ENCODE measurements around the gene RAB19.

The RAB19 gene, protein sequence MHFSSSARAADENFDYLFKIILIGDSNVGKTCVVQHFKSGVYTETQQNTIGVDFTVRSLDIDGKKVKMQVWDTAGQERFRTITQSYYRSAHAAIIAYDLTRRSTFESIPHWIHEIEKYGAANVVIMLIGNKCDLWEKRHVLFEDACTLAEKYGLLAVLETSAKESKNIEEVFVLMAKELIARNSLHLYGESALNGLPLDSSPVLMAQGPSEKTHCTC

DNA sequence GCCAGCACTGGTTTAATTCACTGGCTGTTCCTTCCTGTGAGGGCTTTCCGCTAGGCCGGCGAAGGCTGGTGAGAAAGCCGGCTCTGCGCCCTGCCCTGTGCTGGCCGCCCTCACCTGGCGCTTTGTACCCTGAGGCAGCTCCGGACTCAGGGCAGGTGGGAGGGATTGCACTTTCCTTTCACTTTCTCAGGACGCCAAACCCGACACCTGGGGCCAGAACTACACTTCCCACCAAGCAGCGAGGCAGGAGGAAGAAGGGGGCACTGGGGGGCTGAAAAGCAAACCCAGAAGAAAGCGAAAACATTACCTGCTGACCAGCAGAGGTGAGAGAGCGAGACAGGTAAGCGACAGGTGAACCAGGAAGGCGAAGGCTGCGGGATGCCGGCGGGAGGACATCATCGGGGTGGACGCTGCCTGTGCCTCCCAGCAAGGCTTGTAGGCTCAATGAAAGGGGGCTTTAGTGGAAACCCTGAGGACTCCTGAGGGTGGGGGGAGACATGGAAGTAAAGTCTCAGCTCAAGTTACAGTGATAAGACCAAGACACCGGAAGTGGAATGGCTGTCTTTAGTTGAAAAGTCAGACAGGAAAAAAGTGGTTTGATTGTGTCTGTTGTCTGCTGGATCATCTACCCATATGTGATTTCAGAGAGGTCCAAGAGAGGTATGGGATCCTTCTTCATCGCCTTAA is at the start of gene RAB19:
TSS of gene RAB19 (plus strand) at position 181 of the 687 bp plus-strand sequence. CDS start 3,589 bp downstream, outside the sequence.
- peak; percentile 90 for DNase-seq (ENCODE audit: low read depth, low spot score)

GRCh38 chr7:140358024-140358411 is 45.8 kb upstream of the RAB19 start:
- no peak for DNase-seq (ENCODE audit: low read depth, low spot score)

DNA sequence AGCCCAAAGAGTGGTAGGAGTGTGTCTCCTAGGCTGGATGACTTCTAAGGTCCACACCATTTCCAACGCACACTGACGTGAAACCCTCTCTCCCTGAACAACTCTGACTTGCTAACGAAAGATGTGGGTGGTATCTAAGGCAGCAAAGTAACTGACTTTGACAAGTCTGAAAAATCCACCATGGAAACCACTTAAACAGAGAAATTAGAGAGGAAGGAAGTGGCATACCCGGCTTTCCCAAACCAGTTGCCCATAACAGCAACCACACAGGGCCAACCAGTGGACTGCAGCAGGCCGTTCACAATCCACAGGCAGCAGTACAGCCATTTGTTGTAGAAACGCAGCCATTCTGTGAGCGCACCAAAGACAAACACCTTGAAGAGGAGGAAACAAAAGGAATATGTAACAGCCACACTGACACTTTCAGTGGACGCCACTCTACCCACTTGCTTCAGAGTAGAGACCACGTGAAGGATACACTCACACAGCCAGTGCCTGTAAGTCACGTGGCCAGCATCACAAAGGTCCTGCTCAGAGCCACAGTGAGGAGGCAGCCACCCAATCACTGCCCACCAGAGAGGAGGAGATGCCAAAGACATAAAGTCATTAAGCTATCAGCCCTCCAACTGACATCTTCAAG is 45.3 kb upstream of the RAB19 start:
- DNase-seq (ENCODE audit: low read depth, low spot score): no peak

GRCh38 chr7:140360697-140361229 is 43.1 kb upstream of the RAB19 start:
- no peak for DNase-seq (ENCODE audit: low read depth, low spot score)

- DNase-seq (ENCODE audit: low read depth, low spot score): no peak
These were observed 39.0 kb upstream of the RAB19 start for GRCh38 chr7:140364819-140365218.

DNA sequence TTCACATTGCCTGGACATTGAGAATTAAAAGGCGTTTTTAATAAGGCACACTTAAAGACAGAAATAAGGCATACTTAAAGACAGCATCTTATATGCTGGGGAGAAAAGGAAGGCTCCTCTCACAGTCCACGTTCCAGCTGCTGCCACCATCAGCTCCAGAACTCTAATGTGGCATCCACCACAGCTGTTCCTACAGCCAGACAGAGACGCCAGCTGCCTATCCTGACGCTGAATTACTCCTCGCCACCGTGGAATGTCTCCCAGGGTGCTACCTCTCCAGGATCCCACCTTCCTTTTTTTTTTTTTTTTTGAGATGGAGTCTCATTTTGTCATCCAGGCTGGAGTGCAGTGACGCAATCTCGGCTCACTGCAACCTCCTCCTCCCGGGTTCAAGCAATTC is 36.3 kb upstream of the RAB19 start:
- no peak for DNase-seq (ENCODE audit: low read depth, low spot score)

- no peak for DNase-seq (ENCODE audit: low read depth, low spot score)
These were observed 34.6 kb upstream of the RAB19 start for GRCh38 chr7:140369294-140369693.

GRCh38 chr7:140375323-140375722 is 28.5 kb upstream of the RAB19 start:
- DNase-seq (ENCODE audit: low read depth, low spot score): no peak

- no peak for DNase-seq (ENCODE audit: low read depth, low spot score)
These were observed 27.7 kb upstream of the RAB19 start for GRCh38 chr7:140375892-140376730.

GRCh38 chr7:140383954-140384713 is 19.7 kb upstream of the RAB19 start:
- no peak for DNase-seq (ENCODE audit: low read depth, low spot score)

DNA sequence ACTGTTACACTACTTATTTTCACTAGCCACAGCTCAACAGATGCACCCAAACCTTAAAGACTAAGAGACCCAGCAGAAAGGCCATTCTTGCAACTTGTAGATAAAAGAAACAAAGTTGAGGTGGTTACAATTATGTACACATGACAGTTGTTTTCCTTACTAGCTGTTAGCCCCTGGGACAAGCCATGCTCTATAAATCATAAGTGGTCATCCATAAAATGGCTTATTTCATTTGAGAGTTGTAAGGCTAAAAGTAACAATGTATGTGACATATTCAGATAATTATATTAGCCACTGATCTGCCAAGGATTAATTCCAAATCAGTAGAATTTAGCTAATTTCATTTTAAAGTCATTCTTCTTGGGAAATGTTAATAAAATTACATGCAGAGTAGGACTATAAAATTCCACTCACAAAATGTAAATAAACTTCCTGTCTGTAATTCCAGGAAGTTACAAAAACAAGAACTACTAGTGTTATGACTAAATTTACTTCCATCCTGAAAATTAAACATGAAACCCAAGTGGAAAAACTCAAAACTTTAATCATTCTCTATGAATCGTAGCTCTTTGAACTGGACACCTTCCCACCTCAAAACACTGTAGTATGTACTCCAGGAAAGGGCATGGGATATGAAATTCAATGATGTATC is 18.8 kb upstream of the RAB19 start:
- DNase-seq (ENCODE audit: low read depth, low spot score): no peak

DNA sequence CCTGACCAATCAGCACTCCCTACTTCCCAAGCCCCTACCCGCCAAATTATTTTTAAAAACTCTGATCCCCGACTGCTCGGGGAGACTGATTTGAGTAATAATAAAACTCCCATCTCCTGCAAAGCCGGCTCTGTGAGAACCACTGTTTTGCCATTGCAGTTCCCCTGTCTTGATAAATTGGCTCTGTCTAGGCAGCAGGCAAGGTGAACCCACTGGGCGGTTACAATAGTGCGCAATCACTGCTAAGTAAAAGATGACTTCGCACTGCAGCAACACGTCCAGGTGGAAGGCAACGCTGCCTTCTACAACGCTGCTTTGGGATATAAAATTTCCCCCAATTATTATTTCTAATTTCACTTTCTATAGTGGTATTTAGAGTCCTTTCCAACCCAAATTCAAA is 14.4 kb upstream of the RAB19 start:
- no peak for DNase-seq (ENCODE audit: low read depth, low spot score)

GRCh38 chr7:140390034-140390433 is 13.8 kb upstream of the RAB19 start:
- DNase-seq (ENCODE audit: low read depth, low spot score): no peak

- no peak for DNase-seq (ENCODE audit: low read depth, low spot score)
These were observed 13.2 kb upstream of the RAB19 start for GRCh38 chr7:140390466-140391190.

DNA sequence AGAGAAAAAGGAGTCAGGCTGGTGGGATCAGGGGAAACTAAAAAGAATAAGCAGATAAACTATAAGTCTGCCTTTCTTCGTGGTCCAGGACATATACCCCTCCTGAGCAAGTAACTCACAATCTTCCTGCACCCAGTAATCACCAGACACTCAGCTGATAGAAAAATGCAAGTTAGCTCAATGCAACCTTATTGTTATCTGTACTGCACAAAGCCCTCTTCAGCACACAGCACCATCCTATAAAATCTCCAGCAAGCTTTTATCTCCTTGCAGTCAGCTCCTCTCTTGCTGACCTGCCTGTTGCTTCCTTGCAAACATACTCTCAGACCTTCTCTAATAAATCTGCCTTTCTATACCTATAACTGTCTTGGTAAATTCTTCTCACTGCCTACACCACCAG is 12.2 kb upstream of the RAB19 start:
- no peak for DNase-seq (ENCODE audit: low read depth, low spot score)

GRCh38 chr7:140393756-140394306 is 10.0 kb upstream of the RAB19 start:
- no peak for DNase-seq (ENCODE audit: low read depth, low spot score)

DNA sequence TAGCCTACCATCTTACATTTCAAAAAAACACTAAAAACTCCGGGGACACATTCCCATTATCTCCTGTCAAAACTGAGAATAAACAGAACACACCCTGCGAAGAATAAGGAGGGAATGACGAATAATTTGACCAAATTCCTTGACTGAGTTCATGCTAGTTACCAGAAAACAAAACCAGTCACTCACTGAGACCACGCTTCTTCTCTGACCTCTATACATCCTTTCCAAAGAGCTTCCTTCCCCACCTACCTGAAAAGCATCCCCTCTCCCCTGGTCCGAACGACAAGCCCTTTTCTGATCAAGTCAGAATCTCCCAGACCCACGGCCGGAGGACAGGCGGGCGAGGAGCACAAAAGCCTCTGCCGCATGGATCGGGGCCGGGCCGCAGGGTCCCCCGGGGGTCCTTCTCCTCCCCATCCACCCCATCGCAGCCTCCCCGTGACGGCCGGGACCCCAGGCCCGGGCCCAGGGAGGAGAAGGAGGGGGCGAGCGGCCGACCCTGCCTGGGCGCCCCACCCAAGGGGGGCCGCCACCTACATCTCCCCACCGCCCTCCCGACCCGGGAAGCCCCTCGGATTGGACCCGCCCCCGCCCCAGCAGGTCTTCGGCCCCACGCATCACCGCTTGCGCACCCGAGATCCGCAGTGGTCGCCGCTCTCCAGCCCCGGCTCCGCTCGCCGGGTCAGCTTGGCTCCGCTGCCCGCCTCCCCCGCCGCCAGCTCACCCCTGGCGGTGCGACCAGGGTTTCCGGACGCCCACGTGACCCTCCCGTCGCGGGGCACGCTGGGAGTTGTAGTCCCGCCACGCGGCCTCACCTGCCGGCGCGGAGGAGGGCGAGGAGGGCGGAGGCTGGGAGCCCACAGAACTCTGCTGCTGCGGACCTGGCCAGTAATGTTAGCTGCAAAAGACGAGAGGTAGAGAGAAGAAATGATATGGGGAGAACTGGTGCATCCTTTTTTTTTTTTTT is 5.8 kb upstream of the RAB19 start, which contains the start of gene SLC37A3:
TSS of gene SLC37A3 (minus strand) at position 747 of the 967 bp plus-strand sequence. CDS start 16,004 bp downstream, outside the sequence.
- peak; percentile 89 for DNase-seq (ENCODE audit: low read depth, low spot score)

DNA sequence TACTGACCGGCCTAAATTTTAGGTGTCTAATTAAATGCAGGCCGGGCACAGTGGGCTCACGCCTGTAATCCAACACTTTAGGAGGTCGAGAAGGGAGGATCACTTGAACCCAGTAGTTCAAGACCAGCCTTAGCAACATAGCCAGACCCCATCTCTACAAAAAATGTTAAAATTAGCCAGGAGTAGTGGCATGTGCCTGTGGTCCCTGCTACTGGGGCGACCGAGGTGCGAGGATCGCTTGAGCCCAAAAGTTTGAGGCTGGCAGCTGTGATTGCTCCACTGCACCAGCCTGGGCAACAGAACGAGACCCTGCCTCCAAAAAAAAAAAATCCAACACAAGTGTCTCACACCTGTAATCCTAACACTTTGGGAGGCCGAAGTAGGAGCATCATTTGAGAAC is 5.0 kb upstream of the RAB19 start:
- no peak for DNase-seq (ENCODE audit: low read depth, low spot score)

All from ELF-1 (cell line).